Measurements from ENCODE around the gene GCNT2.

DNA sequence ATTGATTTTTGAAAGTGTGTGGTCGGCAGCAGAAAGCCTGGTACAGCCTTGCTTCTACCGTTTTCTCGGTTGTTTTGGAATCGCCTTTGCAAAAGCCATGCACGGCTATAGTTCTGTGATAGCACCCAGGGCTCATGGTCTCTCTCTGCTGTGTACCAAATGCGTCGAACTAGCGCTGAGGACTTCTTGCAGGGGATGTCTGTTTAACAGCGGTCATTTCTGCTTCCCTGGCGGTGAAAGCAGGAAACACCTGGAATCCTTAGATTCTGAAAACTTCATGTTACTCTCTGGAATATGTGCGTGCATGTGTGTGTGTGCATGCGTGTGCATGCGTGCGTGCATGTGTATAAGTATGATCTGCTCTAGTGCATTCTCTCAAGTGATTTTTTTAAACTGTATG lies 26.1 kb upstream of the GCNT2 start:
- TF ChIP-seq, protein P1, sequence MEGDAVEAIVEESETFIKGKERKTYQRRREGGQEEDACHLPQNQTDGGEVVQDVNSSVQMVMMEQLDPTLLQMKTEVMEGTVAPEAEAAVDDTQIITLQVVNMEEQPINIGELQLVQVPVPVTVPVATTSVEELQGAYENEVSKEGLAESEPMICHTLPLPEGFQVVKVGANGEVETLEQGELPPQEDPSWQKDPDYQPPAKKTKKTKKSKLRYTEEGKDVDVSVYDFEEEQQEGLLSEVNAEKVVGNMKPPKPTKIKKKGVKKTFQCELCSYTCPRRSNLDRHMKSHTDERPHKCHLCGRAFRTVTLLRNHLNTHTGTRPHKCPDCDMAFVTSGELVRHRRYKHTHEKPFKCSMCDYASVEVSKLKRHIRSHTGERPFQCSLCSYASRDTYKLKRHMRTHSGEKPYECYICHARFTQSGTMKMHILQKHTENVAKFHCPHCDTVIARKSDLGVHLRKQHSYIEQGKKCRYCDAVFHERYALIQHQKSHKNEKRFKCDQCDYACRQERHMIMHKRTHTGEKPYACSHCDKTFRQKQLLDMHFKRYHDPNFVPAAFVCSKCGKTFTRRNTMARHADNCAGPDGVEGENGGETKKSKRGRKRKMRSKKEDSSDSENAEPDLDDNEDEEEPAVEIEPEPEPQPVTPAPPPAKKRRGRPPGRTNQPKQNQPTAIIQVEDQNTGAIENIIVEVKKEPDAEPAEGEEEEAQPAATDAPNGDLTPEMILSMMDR (IDR thresholded peaks at IDR 0.05), result no peak
- no peak for TF ChIP-seq EP300 (IDR thresholded peaks at IDR 0.05)
